Measurements from ENCODE around the gene SURF4.

- TF ChIP-seq CTCF (IDR thresholded peaks at IDR 0.05; ENCODE audit: low read depth, low read length, poor library complexity, severe bottlenecking) (no peak), EZH2phosphoT487 (IDR thresholded peaks at IDR 0.05; ENCODE audit: borderline replicate concordance, low read length) (no peak)
Observed at GRCh38 chr9:133393399-133393798, 17.5 kb upstream of the SURF4 start.
